Posterior vena cava (tissue), 2 donors: ENCODE results near the gene PPP1R12B. TPM values are rescaled to one million over a fixed set of nuclear protein-coding genes. Genes with fewer than 3 reads are reported as not detected.
"Not testable (repeated sequence)": the region's sequence is repeated elsewhere in the genome, so short reads cannot be mapped to it uniquely, and the experiment has no call there.

ENCODE experiments used
- DNase-seq: peaks from one replicate; pipeline ENCODE4 v3.0.0-alpha.2; 2020; ENCODE audit warnings: low spot score
- intact Hi-C, 2 donors: fragments of 100-400 bp; cut with DNase I; formaldehyde crosslinking; loops; one replicate each; pipeline versions ENCODE4 v1.14.1 to v1.14.2; 2022 to 2023
- total RNA-seq, 2 donors: library from RNA; stranded (reverse); fragmentation: NEBNext Ultra II Directional; extraction: Animal tissue kit (Norgen Biotek cat#: 25700); gene quantifications; one replicate each; pipeline ENCODE4 v1.2.1, GENCODE V29; 2021
- donor health status: DM: yes; HTN: yes; CAD: no.
- donor health status: DM: yes; HTN: yes; CAD: no.

The PPP1R12B gene
- total RNA-seq, 2 donors from 2014 or later = 545 to 634 TPM

DNA sequence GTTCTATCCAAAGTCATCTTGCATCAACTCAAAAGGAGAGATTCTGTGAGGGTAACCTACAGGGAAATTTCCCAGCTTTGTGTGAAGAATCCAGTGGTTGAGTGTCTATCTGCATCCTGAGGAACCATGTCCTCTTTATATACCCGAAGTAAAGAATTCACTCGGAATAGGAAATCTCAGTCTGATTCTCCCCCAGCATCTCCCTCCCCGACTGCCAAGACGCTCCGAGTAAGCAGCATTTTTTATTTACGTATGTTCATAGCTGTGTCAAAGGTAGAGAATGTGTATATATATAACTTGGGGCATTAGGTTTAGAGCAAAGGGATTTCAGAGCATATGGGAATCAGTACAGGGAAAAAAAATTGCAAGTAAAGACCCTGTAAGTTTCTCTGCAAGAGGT is 191.5 kb downstream of the PPP1R12B start:
- intact Hi-C loops = no loop called here
- DNase-seq = no peak

- no peak for DNase-seq
- intact Hi-C loops = no loop called here
Observed at GRCh38 chr1:202540448-202540847, 191.9 kb downstream of the PPP1R12B start.

- intact Hi-C loops, DNase-seq: not testable (repeated sequence)
Observed at GRCh38 chr1:202540858-202541257, 192.4 kb downstream of the PPP1R12B start.

- DNase-seq, intact Hi-C loops: not testable (repeated sequence)
Observed at GRCh38 chr1:202542415-202542814, 193.9 kb downstream of the PPP1R12B start.

DNA sequence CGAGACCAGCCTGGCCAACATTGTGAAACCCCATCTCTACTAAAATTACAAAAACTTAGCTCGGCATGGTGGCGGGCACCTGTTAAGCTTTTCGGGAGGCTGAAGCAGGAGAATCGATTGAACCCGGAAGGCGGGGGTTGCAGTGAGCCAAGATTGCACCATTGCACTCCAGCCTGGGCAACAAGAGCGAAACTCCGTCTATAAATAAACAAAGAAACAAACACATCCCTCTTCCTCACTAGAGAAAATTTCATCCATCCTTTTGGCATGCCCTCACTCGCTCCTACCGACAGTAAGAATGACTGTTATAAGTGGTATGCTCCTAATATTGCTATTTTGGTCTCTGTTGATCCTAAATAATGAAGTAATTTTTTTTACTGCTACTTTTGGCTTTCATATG is 195.0 kb downstream of the PPP1R12B start:
- intact Hi-C loops = not testable (repeated sequence)
- DNase-seq = peak; percentile 78

DNA sequence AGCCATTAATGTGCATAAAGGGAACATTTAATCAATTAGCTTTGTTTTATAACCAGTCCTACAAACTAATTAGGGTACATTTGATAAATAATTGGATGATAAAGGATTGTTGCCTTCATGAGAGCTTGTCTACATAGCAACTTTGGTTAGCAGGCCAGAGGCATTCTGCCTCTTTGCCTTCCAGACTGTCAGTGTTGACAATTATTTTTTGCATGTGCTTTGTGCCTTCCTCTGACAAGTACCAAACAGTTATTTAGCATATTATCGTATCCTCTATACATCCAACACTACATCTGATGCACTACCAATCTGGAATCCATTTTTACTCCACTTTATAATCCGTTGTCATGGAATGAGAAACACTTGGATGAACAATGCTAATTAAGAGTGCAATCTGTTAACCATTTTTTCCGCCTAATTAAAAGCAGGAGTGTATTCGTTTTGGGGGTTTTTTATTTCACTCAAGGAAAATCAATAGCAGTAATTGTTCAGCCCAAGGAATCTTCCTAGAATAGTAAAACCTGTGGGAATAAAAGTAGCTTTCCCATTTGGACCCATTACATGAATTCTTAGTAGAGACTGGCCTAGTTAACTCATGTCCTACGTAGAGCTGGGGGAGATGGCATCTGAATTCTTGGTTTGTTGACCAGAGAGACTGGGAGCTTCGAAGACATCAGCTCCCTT is 196.4 kb downstream of the PPP1R12B start:
- intact Hi-C loops = not testable (repeated sequence)

DNA sequence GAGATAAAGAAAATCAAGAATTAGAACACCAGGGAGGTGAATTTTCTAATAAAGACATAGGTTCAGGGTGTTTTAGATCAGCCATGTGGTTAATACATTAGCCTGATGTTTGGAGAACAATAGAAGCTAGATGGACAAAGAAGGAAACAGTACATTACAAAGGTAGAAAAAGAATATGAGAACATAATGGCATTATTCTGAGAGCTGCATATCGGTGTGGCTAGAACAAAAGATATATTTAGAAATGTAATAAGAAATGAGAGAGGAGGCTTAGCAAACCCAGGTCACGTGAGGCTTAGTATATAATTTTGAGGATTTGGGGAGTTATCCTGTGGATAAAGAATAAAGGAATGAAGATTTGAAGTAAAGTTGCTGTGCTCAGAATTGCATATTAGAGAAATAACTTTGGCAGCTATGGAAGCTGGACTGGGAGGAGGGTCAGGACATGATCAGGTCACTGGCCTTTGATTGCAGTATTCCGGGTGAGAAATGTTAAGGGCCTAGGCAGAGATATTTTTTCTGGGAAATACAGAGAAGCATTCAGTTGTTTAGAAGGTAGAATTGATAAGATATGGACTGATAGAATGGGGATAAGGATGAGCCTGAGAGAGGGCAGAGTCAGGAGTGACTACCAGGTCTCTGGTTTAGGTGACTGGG is 197.3 kb downstream of the PPP1R12B start:
- DNase-seq, intact Hi-C loops: not testable (repeated sequence)

More for the DNA sequence above, 196.4 kb downstream of the PPP1R12B start:
- DNase-seq = not testable (repeated sequence)

DNA sequence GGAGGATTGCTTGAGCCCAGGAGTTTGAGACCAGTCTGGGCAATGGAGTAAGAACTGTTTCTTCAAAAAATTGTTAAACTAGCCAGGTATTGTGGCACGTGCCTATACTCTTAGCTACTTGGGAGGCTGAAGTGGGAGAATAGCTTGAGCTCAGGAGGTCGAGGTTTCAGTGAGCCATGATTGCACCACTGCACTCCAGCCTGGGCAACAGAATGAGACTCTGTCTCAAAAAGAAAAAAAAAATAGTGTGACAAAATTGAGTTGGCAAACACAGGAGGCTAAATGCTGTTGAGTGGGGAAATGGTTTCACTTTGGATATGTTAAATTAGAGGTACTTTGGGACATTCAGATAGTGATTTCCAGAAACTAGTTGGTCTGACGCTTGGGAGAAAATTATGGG is 197.9 kb downstream of the PPP1R12B start:
- DNase-seq, intact Hi-C loops: not testable (repeated sequence)

DNA sequence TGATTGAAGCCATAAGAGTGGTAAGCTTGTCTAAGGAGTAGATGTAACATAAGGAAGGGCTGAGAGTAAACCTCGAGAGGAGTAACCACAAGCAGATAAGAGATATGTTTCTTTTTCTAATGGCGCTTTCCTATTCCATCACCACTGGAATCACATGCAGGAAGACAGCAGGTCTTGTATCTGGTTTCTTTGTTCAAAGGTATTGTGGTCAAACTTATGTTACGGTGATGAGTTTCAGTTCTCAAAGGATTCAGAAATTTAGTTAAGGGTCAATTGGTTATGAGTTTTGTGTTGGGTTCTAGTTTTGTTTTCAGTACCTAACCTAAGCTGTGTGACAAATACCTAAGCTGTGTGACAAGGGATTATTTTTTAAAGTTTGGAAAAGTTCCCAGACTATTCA is 198.3 kb downstream of the PPP1R12B start:
- DNase-seq, intact Hi-C loops: not testable (repeated sequence)

- intact Hi-C loops = no loop called here
- no peak for DNase-seq
Observed at GRCh38 chr1:202547215-202547614, 198.7 kb downstream of the PPP1R12B start.

- intact Hi-C loops, DNase-seq: not testable (repeated sequence)
Observed at GRCh38 chr1:202550088-202550487, 201.6 kb downstream of the PPP1R12B start.

DNA sequence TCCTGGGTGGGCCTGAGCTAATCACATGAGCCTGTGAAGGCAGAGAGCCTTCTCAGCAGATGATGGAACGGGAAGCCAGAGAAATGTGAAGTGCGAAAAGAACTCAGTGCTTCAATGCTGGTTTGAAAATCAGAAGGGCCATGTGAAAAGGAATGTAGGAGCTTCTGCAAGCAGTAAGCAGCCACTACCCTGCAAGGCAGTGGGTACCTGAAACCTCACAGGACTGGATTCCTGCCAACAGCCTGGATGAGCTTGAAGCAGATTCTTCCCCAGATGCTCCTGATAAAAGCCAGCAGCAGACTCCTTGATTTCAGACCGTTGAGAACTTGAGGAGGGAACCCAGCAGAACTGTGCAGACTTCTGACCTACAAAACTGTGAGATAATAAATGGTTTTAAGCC is 203.2 kb downstream of the PPP1R12B start:
- no peak for DNase-seq
- intact Hi-C loops = no loop called here

DNA sequence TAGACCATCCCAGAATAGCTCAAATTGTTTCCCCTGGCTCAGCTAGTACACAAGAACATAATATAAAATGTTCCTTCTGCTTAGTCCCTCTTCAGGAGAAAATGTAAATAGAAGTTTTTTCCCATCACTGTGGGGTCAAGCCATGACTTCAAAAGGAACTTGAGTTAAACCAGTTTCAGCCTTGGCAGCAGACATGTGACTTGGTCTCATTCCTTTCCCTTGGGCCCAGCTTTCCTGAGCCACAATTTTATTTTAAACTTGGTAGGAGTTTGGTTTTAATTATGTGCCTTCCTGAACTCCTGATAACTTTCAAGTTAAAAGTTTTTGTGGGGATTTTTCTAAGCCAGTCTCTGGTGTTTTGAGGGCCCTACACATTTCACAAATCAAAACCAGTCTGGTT is 204.1 kb downstream of the PPP1R12B start:
- DNase-seq, intact Hi-C loops: not testable (repeated sequence)

DNA sequence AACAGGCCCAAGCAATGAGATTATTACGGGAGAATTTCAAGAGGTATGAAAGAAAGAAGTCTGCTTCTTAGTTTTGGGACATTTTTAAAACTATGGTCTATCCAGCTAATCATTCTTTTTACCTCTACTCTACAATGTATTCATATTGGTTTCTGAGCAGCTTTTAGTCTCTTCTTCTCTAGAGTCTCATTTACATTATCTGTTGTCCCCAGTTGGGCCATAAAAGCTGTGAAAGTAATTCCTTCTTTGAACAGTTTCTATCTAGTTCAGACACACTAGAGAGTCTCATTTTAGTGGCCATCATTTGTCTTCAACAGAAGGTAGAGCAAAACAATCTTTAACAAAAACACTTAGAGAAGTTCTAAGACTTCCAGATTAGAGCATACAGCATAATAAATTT is 204.6 kb downstream of the PPP1R12B start:
- intact Hi-C loops = not testable (repeated sequence)

GRCh38 chr1:202553560-202554038 is 205.1 kb downstream of the PPP1R12B start:
- intact Hi-C loops = no loop called here
- DNase-seq = no peak

More for the DNA sequence above, 204.6 kb downstream of the PPP1R12B start:
- DNase-seq = not testable (repeated sequence)

- intact Hi-C loops, DNase-seq: not testable (repeated sequence)
Observed at GRCh38 chr1:202554619-202555018, 206.1 kb downstream of the PPP1R12B start.

GRCh38 chr1:202556037-202556436 is 207.5 kb downstream of the PPP1R12B start:
- intact Hi-C loops, DNase-seq: not testable (repeated sequence)

- DNase-seq, intact Hi-C loops: not testable (repeated sequence)
Observed at GRCh38 chr1:202557662-202558061, 209.2 kb downstream of the PPP1R12B start.

DNA sequence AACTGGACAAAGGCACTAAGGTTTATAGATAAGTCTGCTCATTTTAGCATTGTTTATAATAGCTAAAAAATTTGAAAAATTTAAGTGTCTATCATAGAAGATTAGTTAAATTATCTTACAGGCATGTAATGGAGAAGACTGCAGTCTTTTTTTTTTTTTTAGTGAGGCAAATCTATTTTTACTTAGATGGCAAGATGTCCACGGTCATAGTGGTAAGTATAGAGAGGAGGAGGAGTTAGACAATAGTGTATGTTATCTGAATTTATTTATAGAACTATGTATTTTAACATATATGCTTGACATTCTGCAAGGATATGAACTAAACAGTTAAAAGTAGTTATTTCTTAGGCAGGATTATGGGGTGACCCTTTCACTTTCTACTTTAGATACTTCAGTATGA is 212.7 kb downstream of the PPP1R12B start:
- no peak for DNase-seq
- intact Hi-C loops = loop anchor here in 1 of 2 donors (10.0 kb wide), 1 partner anchor 46 kb away; no protein-coding TSS in a partner anchor

DNA sequence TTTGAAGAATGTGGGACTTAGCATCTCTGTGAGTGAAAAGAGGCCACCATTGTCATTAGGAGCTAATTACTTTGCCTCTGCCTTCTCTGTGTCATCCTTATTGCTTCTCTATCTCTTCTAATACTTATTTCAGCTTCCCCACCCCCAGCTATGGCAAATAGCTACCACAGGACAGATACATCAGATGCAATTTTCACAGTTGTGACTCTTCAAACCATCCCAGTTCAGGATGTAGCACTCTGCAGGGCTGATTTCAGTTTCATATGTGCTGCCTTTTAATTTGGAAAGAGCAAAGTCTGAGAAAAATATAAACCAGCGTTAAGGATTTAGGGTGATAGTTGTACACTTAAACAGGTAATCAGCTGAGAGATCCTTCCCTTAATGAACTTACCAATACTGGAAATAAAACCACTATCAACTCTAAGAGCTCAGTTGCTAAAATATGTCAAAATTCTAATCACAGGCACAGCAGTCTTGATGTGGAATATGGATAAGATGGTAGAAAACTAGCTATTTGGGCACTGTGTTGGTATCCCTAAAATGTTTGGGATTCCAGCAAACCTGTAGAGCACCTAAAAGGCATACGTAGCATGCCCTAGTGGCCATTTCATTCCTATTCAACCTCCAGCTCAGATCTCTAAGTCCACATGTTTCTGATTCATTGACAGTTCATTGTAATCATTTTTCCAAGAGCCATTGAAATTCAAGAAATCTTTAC is 213.4 kb downstream of the PPP1R12B start:
- no peak for DNase-seq
- intact Hi-C loops = loop anchor here in 1 of 2 donors (10.0 kb wide), 1 partner anchor 47 kb away; no protein-coding TSS in a partner anchor
